ENCODE measurements around the gene CBX4. TPM values are rescaled to one million over a fixed set of nuclear protein-coding genes. Genes with fewer than 3 reads are reported as not detected.

CBX4 gene
- total and polyA plus RNA-seq, 4 experiments from 2014 or later = 1.2 to 65.7 (median 37.2) TPM

DNA sequence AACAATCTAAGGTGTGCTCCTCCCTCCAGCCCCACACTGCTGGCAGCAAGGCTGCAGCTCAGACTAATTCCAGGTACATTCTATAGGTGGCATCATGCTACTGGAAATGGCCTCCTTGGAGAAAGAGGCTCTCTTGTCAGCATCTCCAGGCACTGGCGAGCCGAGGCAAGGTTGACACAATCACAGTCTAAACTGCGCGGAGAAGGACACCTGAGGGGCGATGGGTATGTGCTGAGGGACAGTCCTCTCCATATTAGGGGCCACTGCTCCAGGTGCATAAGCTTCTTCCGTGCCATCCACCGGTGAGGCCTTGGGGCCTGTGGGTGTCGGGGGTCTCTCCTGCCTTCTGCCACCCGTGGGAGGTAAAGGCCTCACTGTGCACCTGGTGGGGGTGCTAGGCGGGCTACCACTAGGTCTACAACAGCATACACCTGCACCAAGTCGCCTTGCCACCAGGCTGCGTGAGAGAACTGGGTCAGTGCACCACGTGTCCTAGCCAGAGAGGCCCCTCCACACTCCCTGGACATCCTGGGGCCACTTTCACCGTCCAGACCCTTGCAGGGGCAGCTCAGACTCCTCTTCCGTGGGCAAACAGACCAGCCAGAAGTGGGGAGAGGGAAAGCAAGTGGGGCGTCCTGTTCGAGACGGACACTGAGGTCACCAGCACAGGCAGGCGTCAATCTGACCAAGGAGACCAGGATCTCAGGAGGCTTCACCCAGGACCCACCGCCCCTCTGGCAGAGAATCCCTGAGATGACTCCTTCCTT, 30.3 kb downstream of the CBX4 start:
- CTCF ChIA-PET (ENCODE audit: partially characterized antibody) = interaction anchor here (0.8 to 1.5 kb wide), 4 partner anchors 10 to 159 kb away, joined by 3 to 4 read pairs (median 3); no protein-coding TSS in a partner anchor
- H3K27ac ChIP-seq (ENCODE audit: low read depth, low read length) = no peak overlapping the region
- H3K27me3 ChIP-seq (ENCODE audit: insufficient read depth, low read length) = peaks cover 74% of the 10 kb centered on the region
- Mint-ChIP-seq H3K36me3 (peaks cover 2 to 5% of the 10 kb centered on the region in 2 donors), H3K4me1 (peaks cover 14 to 49% (median 27%) of the 10 kb centered on the region in 4 donors), H3K27me3 (peaks cover 57 to 62% of the 10 kb centered on the region in 2 donors), H3K27ac (peak overlapping the region in 3 of 7 donors; percentile 1 to 81 (median 57)), H3K4me3 (peak overlapping the region in 2 of 8 donors; percentile 30 to 36), H3K9me3 (peaks cover 0 to 20% (median 3%) of the 10 kb centered on the region in 8 donors)
- POLR2A ChIA-PET (ENCODE audit: partially characterized antibody) = interaction anchor here (10.4 to 32.1 kb wide), 2 partner anchors 10 to 28 kb away, joined by 79 to 503 read pairs; partner anchors contain the start of genes CBX4 and CBX8
- H3K9me3 ChIP-seq (ENCODE audit: control insufficient read depth in 1 of 2, low read length in 2 of 2) = no peaks in the 10 kb centered on the region
- no peak for DNase-seq
- H3K4me3 ChIP-seq (ENCODE audit: low read length in 2 of 2) = no peak overlapping the region
- H3K36me3 ChIP-seq (ENCODE audit: insufficient read depth, low read length) = no peaks in the 10 kb centered on the region
- intact Hi-C loops (cut with micrococcal nuclease) = no loop called here
- peaks cover 48% of the 10 kb centered on the region for H3K4me1 ChIP-seq (ENCODE audit: insufficient read depth, low read length)

DNA sequence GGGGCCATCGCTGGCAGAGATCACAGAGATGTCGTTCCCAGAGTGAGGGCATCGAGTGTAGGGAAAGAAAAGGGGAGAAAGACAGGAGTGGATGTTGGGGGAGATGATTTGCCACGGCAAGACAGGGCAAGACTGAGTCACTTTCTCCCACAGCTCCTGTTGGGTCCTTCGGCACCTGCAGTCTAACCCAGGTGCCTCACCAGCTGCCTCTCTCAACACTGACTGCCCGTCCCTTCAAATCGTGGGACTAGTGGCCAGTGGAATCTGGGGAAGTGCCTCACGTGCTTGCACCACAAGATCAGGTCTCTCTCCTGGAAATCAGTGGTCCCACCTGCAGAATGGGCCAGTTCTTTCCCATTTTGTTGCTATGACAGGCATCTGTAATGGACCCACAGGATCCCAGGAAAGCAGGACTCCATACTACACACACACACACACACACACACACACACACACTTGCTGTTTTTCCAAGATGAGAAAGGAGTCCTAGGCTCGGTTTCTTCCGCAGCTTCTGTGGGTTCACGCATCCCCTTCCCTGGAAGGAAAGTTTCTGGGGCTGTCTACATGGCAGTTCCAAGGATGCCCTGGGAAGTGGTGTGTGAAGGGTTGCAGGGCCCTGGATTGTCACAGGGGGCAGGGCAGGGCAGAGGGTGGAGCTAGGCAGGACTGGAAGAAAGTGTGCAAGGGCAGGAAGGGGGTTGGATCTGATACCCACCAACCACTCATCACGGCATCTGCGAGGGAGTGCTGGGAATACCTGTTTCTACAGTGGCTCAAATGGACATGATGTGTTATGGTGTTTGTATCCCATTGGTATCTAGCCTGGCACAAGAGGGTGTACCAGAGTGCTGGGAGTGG, 32.1 kb downstream of the CBX4 start:
- H3K9me3 Mint-ChIP-seq = peaks cover 0 to 30% (median 3%) of the 10 kb centered on the region in 8 donors
- ChIA-PET CTCF (ENCODE audit: partially characterized antibody) (interaction anchor here (0.7 to 2.0 kb wide), 2 partner anchors 18 to 28 kb away, joined by 3 to 4 read pairs; no protein-coding TSS in a partner anchor), POLR2A (ENCODE audit: partially characterized antibody) (interaction anchor here (10.4 to 32.1 kb wide), 2 partner anchors 9 to 30 kb away, joined by 79 to 503 read pairs; partner anchors contain the start of genes CBX4 and CBX8)
- peaks cover 52% of the 10 kb centered on the region for H3K4me1 ChIP-seq (ENCODE audit: insufficient read depth, low read length)
- no peaks in the 10 kb centered on the region for H3K36me3 ChIP-seq (ENCODE audit: insufficient read depth, low read length)
- peak overlapping the region in 1 of 7 donors; percentile 81 for H3K27ac Mint-ChIP-seq
- intact Hi-C loops (cut with micrococcal nuclease) = no loop called here
- H3K36me3 Mint-ChIP-seq = peaks cover 2 to 5% of the 10 kb centered on the region in 2 donors
- DNase-seq = no peak
- H3K4me3 ChIP-seq (ENCODE audit: low read length in 2 of 2) = no peak overlapping the region
- H3K27me3 Mint-ChIP-seq = peaks cover 58 to 59% of the 10 kb centered on the region in 2 donors
- H3K27ac ChIP-seq (ENCODE audit: low read depth, low read length) = no peak overlapping the region
- H3K27me3 ChIP-seq (ENCODE audit: insufficient read depth, low read length) = peaks cover 85% of the 10 kb centered on the region
- peaks cover 12 to 47% (median 27%) of the 10 kb centered on the region in 4 donors for H3K4me1 Mint-ChIP-seq
- peak overlapping the region in 1 of 8 donors; percentile 15 for H3K4me3 Mint-ChIP-seq
- H3K9me3 ChIP-seq (ENCODE audit: control insufficient read depth in 1 of 2, low read length in 2 of 2) = no peaks in the 10 kb centered on the region

DNA sequence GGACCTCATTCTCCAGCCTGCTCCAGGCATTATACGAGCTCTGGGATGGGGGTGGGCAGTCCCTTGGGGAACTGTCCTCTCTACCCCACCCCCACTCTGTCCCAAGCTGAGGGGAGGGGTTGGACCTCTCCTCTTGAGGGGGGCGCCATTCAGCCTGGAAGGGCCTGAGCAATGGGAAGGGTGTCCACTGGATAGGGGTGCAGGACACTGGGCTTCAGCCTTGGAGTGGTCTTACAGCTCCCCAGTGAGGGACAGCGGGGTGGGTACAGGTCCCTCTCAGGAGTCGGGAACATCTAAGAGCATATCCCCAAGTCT, 32.8 kb downstream of the CBX4 start:
- Mint-ChIP-seq H3K4me3 (no peak overlapping the region), H3K9me3 (peaks cover 0 to 28% (median 3%) of the 10 kb centered on the region in 8 donors), H3K4me1 (peaks cover 8 to 47% (median 21%) of the 10 kb centered on the region in 4 donors), H3K36me3 (peaks cover 2 to 5% of the 10 kb centered on the region in 2 donors), H3K27me3 (peaks cover 58 to 59% of the 10 kb centered on the region in 2 donors), H3K27ac (peak overlapping the region in 2 of 7 donors; percentile 47 to 81)
- ChIA-PET CTCF (ENCODE audit: partially characterized antibody) (interaction anchor here (2.0 kb wide), 1 partner anchor 17 kb away, joined by 4 read pairs; no protein-coding TSS in a partner anchor), POLR2A (ENCODE audit: partially characterized antibody) (interaction anchor here (10.4 to 32.1 kb wide), 2 partner anchors 8 to 31 kb away, joined by 79 to 503 read pairs; partner anchors contain the start of genes CBX4 and CBX8)
- Histone ChIP-seq H3K36me3 (ENCODE audit: insufficient read depth, low read length) (no peaks in the 10 kb centered on the region), H3K4me1 (ENCODE audit: insufficient read depth, low read length) (peaks cover 52% of the 10 kb centered on the region), H3K27me3 (ENCODE audit: insufficient read depth, low read length) (peaks cover 85% of the 10 kb centered on the region), H3K27ac (ENCODE audit: low read depth, low read length) (no peak overlapping the region), H3K9me3 (ENCODE audit: control insufficient read depth in 1 of 2, low read length in 2 of 2) (no peaks in the 10 kb centered on the region), H3K4me3 (ENCODE audit: low read length in 2 of 2) (no peak overlapping the region)
- no peak for DNase-seq
- intact Hi-C loops (cut with micrococcal nuclease) = no loop called here

DNA sequence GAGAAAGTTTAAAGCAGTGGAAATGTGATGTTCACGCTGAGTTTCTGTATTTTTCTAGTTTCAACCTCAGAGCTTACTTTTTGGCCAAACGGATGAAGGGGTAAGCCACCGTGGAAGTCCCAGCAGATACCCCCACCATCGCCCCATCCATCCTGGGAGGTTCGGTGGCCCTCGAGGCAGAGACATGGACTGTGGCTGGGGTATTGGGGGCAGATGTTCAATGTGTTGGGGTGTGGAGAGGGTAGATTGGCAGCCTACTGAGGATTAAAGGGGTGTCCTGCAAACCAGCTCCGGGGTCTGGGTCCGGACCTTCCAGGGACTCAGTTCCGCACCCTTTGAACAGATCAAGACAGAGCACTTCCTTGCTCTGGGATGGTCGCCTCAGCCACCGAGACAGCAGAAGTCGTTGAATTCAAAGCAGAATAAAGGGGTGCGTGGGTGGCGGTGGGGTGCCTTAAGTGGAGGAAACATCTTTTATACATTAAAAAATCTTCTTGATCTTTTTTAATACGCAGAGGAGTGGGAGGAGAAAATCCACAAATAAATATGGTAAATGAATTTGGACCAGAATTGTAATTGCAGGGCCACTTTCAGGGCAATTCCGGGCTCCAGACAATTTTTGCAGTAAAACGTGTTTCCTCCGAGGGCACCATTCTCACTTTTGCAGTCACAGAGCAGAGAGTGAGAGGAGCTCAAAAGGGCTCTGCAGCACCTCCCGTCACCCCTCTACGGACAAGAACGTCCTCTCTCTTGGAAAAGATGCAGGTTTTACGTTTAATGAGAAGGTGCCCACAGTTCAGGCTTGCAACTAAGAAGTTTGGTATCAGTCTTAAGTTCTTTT, 34.2 kb downstream of the CBX4 start:
- DNase-seq = no peak
- Mint-ChIP-seq H3K9me3 (peaks cover 0 to 30% (median 3%) of the 10 kb centered on the region in 8 donors), H3K27ac (peak overlapping the region in 5 of 7 donors; percentile 7 to 89 (median 60)), H3K4me3 (peak overlapping the region; percentile 28 to 87 (median 68)), H3K4me1 (peaks cover 10 to 48% (median 21%) of the 10 kb centered on the region in 4 donors), H3K27me3 (peaks cover 58 to 62% of the 10 kb centered on the region in 2 donors), H3K36me3 (peaks cover 4 to 5% of the 10 kb centered on the region in 2 donors)
- no peaks in the 10 kb centered on the region for H3K9me3 ChIP-seq (ENCODE audit: control insufficient read depth in 1 of 2, low read length in 2 of 2)
- peaks cover 92% of the 10 kb centered on the region for H3K27me3 ChIP-seq (ENCODE audit: insufficient read depth, low read length)
- intact Hi-C loops (cut with micrococcal nuclease) = no loop called here
- H3K36me3 ChIP-seq (ENCODE audit: insufficient read depth, low read length) = no peaks in the 10 kb centered on the region
- no peak overlapping the region for H3K27ac ChIP-seq (ENCODE audit: low read depth, low read length)
- peaks cover 53% of the 10 kb centered on the region for H3K4me1 ChIP-seq (ENCODE audit: insufficient read depth, low read length)
- no peak overlapping the region for H3K4me3 ChIP-seq (ENCODE audit: low read length in 2 of 2)
- ChIA-PET CTCF (ENCODE audit: partially characterized antibody) (interaction anchor here (0.9 to 2.8 kb wide), 4 partner anchors 16 to 63 kb away, joined by 3 to 7 read pairs (median 4); no protein-coding TSS in a partner anchor), POLR2A (ENCODE audit: partially characterized antibody) (interaction anchor here (0.6 to 32.1 kb wide), 5 partner anchors 7 to 192 kb away, joined by 3 to 503 read pairs (median 8); partner anchors contain the start of genes CBX4 and CBX8)

DNA sequence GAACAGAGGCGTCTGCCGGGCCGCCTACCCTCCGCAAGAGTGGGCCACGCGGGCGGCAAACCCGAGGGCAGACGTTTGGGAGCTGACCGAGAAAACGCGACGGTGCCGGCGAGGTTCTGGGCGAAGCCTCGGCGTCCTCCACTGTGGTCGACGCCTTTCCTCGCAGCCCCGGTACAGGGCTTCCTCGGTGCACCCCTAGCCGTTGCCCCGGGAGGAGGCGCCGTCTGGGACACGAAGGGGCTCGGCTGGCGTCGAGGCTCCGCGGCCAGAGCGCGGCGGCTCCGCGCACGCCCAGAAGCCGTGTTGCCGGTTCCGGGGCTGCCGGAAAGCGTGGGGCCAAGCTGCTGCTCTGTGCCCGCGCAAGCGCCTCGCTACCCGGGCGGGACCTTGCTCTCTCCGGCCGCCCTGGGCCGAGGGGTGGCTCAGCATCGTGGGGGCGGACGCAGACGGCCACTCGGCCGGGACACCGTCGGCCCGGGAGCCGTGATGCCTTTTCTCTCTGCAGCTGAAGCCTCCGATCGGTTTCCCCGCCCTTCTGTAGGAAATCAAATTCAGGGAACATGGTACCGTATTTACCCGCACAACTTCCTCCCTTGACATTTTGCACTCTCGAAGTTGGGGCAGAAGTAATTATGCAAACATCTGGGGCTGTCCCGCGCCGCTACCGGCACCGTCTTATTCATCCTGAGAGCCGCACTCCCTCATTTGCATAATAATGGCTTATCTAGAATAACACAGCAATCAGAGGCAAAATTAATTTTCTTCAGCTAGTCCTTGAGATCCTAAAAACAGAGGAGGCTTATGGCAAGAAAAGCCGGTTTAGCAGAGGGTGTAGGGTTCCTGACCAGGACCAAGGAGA, 35.0 kb downstream of the CBX4 start:
- Mint-ChIP-seq H3K4me1 (peaks cover 17 to 56% (median 29%) of the 10 kb centered on the region in 4 donors), H3K36me3 (peaks cover 5 to 6% of the 10 kb centered on the region in 2 donors), H3K9me3 (peaks cover 0 to 33% (median 5%) of the 10 kb centered on the region in 8 donors), H3K27me3 (peaks cover 66 to 68% of the 10 kb centered on the region in 2 donors), H3K4me3 (peak overlapping the region; percentile 21 to 87 (median 68)), H3K27ac (peak overlapping the region in 6 of 7 donors; percentile 2 to 89 (median 46))
- Histone ChIP-seq H3K27me3 (ENCODE audit: insufficient read depth, low read length) (peaks cover 98% of the 10 kb centered on the region), H3K4me3 (ENCODE audit: low read length in 2 of 2) (no peak overlapping the region), H3K9me3 (ENCODE audit: control insufficient read depth in 1 of 2, low read length in 2 of 2) (no peaks in the 10 kb centered on the region), H3K4me1 (ENCODE audit: insufficient read depth, low read length) (peaks cover 59% of the 10 kb centered on the region), H3K36me3 (ENCODE audit: insufficient read depth, low read length) (no peaks in the 10 kb centered on the region), H3K27ac (ENCODE audit: low read depth, low read length) (no peak overlapping the region)
- ChIA-PET POLR2A (ENCODE audit: partially characterized antibody) (interaction anchor here (1.0 to 32.1 kb wide), 5 partner anchors 9 to 298 kb away, joined by 3 to 503 read pairs (median 3); partner anchors contain the start of genes CBX4 and GAA), CTCF (ENCODE audit: partially characterized antibody) (interaction anchor here (0.9 to 2.8 kb wide), 3 partner anchors 36 to 62 kb away, joined by 3 to 7 read pairs (median 4); no protein-coding TSS in a partner anchor)
- intact Hi-C loops (cut with micrococcal nuclease) = no loop called here
- DNase-seq = peak in 2 of 5 donors; percentile 52 to 59
